Measurements from ENCODE around the gene EML5.

DNA sequence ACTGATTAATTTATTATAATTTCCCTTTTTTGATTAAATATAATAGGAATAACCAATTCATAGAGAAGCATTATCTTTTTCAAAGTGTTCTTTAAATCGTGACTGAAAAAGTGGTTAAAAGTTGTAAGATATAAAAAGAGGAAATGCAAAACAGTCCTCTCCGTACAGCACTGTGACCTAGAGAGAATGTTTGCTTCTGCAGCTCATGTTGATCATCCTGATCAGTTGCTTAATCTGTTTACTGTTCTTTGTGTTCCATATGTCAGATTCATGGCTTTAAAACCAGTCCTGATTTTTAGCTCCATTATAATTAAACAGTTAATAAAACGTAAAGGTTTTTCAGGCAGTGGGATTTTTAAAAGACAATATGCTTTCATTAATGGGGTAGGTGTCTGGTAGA, 36.4 kb upstream of the EML5 start:
- TF ChIP-seq, protein P1, sequence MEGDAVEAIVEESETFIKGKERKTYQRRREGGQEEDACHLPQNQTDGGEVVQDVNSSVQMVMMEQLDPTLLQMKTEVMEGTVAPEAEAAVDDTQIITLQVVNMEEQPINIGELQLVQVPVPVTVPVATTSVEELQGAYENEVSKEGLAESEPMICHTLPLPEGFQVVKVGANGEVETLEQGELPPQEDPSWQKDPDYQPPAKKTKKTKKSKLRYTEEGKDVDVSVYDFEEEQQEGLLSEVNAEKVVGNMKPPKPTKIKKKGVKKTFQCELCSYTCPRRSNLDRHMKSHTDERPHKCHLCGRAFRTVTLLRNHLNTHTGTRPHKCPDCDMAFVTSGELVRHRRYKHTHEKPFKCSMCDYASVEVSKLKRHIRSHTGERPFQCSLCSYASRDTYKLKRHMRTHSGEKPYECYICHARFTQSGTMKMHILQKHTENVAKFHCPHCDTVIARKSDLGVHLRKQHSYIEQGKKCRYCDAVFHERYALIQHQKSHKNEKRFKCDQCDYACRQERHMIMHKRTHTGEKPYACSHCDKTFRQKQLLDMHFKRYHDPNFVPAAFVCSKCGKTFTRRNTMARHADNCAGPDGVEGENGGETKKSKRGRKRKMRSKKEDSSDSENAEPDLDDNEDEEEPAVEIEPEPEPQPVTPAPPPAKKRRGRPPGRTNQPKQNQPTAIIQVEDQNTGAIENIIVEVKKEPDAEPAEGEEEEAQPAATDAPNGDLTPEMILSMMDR (IDR thresholded peaks at IDR 0.05) = no peak
- no peak for TF ChIP-seq POLR2A (IDR thresholded peaks at IDR 0.05)
